ENCODE measurements around the gene RAD9A.

Gene RAD9A

GRCh38 chr11:67387518-67387917, 4.3 kb upstream of the RAD9A start:
- no peak for TF ChIP-seq ZFX (IDR thresholded peaks at IDR 0.05; ENCODE audit: borderline replicate concordance)
- TF ChIP-seq, protein P1, sequence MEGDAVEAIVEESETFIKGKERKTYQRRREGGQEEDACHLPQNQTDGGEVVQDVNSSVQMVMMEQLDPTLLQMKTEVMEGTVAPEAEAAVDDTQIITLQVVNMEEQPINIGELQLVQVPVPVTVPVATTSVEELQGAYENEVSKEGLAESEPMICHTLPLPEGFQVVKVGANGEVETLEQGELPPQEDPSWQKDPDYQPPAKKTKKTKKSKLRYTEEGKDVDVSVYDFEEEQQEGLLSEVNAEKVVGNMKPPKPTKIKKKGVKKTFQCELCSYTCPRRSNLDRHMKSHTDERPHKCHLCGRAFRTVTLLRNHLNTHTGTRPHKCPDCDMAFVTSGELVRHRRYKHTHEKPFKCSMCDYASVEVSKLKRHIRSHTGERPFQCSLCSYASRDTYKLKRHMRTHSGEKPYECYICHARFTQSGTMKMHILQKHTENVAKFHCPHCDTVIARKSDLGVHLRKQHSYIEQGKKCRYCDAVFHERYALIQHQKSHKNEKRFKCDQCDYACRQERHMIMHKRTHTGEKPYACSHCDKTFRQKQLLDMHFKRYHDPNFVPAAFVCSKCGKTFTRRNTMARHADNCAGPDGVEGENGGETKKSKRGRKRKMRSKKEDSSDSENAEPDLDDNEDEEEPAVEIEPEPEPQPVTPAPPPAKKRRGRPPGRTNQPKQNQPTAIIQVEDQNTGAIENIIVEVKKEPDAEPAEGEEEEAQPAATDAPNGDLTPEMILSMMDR (IDR thresholded peaks at IDR 0.05): no peak
- no peak overlapping the region for H3K27ac ChIP-seq

- TF ChIP-seq, protein P1 (IDR thresholded peaks at IDR 0.05): peak; percentile 75
- TF ChIP-seq ZFX (IDR thresholded peaks at IDR 0.05; ENCODE audit: borderline replicate concordance): no peak
- peak overlapping the region; percentile 12; the same call in 1 of the 2 replicates for H3K27ac ChIP-seq
Measured at GRCh38 chr11:67389477-67389876, 2.3 kb upstream of the RAD9A start.

DNA sequence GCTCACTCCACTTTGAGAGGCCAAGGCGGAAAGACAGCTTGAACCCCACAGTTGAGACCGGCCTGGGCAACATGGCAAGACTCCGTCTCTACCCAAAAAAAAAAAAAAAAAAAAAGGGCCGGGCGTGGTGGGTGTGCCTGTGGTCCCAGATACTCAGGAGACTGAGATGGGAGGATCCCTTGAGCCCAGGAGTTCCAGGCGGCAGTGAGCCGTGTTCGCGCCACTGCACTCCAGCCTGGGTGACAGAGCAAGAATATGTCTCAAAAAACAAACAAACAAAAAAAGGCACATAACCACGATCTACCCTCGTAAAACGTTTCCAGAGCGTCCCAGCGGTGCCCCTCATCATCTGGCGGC, 861 bp upstream of the RAD9A start:
- peak overlapping the region; percentile 89 for H3K27ac ChIP-seq
- no peak for TF ChIP-seq ZFX (IDR thresholded peaks at IDR 0.05; ENCODE audit: borderline replicate concordance)
- TF ChIP-seq, protein P1 (IDR thresholded peaks at IDR 0.05): no peak

- H3K27ac ChIP-seq: peak overlapping the region; percentile 89
- TF ChIP-seq, protein P1 (IDR thresholded peaks at IDR 0.05): no peak
- TF ChIP-seq ZFX (IDR thresholded peaks at IDR 0.05; ENCODE audit: borderline replicate concordance): no peak
Measured at GRCh38 chr11:67392183-67392715, 463 bp downstream of the RAD9A start.

DNA sequence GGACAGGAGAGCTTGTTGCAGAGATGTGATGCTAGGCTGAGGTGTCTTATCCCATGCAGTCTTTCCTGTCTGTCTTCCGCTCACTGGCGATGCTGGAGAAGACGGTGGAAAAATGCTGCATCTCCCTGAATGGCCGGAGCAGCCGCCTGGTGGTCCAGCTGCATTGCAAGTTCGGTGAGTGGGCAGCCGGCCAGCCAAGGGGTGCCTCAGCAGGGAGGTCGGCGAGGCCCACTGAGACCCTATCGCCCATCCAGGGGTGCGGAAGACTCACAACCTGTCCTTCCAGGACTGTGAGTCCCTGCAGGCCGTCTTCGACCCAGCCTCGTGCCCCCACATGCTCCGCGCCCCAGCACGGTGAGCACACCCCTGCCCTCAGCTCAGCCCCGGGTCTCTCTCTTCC, 1.7 kb downstream of the RAD9A start:
- no peak for TF ChIP-seq ZFX (IDR thresholded peaks at IDR 0.05; ENCODE audit: borderline replicate concordance)
- TF ChIP-seq, protein P1 (IDR thresholded peaks at IDR 0.05): no peak
- peak overlapping the region; percentile 89; the same call in 1 of the 2 replicates for H3K27ac ChIP-seq

- H3K27ac ChIP-seq: 0 out of 2 replicates have a peak overlapping the region, but pooled peaks have one; percentile 89
- TF ChIP-seq ZFX (IDR thresholded peaks at IDR 0.05; ENCODE audit: borderline replicate concordance): no peak
- TF ChIP-seq, protein P1 (IDR thresholded peaks at IDR 0.05): no peak
Measured at GRCh38 chr11:67393990-67394389, 2.2 kb downstream of the RAD9A start.

DNA sequence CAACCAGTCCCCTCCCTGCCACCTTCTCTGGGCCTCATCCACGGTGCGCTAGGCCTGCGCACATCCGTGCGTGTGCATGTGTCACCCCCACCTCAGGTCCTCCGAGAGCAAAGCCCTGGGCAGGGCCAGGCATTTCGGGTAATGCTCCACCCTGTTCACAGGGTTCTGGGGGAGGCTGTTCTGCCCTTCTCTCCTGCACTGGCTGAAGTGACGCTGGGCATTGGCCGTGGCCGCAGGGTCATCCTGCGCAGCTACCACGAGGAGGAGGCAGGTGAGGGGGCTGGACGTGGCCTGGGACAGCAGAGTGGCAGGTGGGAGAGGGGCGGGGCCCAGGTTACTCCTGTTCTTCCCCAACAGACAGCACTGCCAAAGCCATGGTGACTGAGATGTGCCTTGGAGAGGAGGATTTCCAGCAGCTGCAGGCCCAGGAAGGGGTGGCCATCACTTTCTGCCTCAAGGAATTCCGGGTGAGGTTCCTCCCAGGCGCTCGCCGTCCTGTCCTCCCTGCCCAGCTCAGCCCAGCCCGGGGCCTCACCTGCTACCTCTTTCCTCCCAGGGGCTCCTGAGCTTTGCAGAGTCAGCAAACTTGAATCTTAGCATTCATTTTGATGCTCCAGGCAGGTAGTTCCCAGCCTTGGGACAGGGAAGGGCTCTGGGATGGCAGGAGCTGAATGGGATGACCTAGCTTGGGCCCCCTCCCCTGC, 3.9 kb downstream of the RAD9A start:
- peak overlapping the region; percentile 96 for H3K27ac ChIP-seq
- TF ChIP-seq ZFX (IDR thresholded peaks at IDR 0.05; ENCODE audit: borderline replicate concordance): no peak
- TF ChIP-seq, protein P1 (IDR thresholded peaks at IDR 0.05): no peak

All from 22Rv1 (cell line).